GOT3 (cell line): ENCODE data around the gene PARP3.
A peak's percentile ranks its signal among the peaks of the same experiment; 100 is the strongest.
"Not testable (repeated sequence)": the region's sequence is repeated elsewhere in the genome, so short reads cannot be mapped to it uniquely, and the experiment has no call there.

Source experiments
- DNase-seq: peaks from one replicate; lab custom pipeline; 2025; ENCODE audit warnings: mixed read lengths; lab: John Stamatoyannopoulos, UW

Gene PARP3

DNA sequence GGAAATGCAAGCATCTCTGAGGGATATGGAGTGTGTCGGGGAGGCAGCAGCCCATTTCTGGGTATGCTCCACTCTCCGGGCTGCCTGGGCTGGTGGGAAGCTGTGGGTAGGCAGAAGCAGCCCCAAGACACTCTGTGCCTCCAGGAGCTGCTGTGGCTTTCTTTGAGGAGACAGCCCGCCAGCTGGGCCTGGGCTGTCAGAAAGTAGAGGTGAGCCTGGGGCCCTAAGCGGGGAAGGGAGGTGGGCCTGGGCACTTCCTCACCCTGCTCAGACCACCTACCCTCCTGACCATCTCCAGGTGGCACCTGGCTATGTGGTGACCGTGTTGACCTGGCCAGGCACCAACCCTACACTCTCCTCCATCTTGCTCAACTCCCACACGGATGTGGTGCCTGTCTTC, 42.9 kb downstream of the PARP3 start:
- no peak for DNase-seq

DNA sequence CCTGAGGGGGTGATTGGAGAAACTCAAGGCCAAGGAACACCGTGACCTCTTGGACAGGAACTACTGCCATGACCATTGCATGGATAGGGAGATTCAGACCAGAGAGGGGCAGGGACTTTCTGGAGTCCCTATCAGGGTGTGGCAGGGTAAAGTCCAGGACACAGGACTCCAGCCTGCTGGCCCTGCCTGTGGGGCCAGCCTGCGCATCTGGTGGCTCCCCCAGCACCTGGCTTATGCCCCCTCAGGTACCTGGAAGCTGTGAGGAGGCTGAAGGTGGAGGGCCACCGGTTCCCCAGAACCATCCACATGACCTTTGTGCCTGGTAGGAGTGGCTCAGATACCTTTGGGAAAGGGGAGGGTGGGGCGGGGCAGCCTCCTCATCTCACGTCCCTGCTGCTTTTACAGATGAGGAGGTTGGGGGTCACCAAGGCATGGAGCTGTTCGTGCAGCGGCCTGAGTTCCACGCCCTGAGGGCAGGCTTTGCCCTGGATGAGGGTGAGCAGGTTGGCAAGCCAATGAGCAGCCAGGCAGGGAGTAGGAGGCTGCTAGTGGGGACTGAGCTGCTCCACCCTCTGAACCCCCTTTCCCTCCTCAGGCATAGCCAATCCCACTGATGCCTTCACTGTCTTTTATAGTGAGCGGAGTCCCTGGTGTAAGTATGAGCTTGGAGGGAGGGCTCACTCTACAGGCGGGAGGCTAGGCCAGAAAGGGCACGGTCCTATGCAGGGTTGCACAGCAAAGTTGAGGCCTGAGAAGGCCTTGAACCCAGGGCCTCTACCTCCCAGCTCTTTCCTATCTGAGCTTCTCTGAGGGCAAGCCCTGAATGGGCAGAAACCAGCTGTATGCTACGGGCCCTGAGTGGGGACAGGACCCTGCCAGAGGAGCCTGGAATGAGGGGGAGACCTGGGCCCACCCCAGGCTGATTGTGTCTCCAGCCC, 44.1 kb downstream of the PARP3 start:
- no peak for DNase-seq

DNA sequence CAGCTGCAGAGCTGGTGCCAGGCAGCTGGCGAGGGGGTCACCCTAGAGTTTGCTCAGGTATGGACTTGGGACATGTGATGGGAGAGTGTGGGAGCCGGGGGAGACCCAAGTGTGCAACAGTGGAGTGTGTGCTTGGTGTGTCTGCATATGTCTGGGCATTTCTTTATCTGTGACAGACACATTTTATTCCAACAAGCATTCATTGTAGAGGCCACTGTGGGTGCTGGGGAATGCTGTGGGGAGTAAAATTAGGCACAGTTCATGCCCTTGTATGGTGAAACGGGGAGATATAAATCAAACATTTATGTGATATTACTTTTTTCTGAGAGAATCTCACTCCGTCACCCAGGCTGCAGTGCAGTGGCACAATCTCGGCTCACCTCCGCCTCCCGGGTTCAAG, 45.4 kb downstream of the PARP3 start:
- DNase-seq, result no peak

DNA sequence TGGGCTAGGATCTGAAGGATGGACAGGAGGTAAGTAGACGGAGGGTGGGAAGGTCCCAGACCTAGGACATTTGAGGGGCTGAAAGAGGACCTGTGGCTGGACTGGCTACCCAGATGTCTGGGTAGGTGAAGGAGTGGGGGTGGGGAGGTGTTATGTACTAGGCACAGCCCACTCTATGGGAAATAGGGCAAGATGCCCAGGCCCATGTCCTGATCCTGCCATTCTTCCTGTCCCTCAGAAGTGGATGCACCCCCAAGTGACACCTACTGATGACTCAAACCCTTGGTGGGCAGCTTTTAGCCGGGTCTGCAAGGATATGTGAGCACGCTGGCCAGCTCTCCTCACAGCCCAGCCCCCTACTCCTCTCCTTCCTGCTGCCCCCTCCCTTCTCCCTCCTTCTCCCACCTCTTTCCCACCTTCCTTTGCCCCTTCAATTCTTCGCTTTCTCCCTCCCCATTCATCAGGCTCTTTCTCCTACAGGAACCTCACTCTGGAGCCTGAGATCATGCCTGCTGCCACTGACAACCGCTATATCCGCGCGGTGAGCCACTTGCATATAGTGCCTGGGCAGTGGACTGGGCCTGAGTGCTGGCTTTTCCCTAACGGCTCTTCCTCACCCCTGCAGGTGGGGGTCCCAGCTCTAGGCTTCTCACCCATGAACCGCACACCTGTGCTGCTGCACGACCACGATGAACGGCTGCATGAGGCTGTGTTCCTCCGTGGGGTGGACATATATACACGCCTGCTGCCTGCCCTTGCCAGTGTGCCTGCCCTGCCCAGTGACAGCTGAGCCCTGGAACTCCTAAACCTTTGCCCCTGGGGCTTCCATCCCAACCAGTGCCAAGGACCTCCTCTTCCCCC, 46.4 kb downstream of the PARP3 start:
- DNase-seq, result no peak

DNA sequence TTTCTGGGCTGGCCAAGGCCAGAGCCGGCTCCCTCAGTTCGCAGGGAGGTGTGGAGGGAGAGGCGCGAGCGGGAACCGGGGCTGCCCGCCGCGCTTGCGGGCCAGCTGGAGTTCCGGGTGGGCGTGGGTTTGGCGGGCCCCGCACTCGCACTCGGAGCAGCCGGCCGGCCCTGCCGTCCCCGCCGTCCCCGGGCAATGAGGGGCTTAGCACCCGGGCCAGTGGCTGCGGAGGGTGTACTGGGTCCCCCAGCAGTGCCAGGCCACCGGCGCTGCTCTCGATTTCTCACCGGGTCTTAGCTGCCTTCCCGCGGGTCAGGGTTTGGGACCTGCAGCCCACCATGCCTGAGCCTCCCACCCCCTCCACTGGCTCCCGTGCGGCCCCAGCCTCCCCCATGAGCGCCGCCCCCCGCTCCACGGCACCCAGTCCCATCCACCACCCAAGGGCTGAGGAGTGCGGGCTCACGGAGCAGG, 48.4 kb downstream of the PARP3 start:
- not testable (repeated sequence) for DNase-seq

DNA sequence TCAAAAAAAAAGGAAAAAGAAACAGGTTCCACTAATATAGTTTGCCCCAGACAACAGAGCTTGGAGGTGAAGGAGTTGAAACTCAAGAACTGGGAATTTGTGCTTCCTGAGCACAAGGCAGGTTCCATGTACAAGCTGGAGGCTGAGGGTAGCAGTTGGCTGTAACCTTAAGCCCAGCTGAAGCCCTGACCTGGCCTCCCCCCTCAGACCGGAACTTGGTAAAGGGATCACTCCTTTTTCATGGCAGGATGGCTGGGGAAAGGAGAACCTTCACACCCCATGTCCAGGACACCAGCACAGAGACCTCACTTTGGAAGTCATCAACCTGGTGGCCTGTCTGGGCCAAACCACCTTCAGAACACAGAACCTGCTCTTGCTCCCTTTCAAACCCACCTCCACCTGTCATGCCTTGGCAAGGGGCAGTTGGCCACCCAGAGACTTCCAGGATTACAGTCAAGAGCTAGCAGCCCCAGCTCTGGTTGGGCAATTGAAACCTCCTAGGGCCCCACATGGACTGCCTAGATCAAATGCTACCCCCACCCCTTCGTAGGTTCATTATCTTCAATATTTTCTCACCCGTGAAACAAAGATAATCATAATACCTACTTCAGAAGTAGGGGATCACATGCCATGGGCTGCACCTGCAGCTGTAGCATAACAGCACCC, 50.0 kb downstream of the PARP3 start:
- DNase-seq, result no peak

DNA sequence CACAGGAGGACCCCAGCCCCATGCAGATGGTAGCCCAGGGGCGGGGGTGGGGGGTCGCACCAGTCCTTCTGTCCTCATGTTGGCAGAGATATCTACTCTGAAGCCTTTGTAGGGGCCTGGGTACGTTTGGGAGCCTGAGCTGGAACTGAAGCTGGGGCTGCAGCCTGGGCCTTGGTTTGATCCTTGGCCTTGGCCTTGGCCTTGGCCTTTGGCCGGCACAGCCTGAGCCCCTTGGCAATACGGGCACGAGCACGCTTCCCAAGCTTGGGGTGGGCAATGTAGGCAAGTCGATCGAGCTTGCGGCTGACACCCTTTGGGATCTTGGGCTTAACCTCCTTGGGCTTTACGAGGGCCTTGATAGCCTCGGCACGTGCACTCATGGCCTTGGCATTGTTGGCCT, 51.5 kb downstream of the PARP3 start:
- DNase-seq, result not testable (repeated sequence)

DNA sequence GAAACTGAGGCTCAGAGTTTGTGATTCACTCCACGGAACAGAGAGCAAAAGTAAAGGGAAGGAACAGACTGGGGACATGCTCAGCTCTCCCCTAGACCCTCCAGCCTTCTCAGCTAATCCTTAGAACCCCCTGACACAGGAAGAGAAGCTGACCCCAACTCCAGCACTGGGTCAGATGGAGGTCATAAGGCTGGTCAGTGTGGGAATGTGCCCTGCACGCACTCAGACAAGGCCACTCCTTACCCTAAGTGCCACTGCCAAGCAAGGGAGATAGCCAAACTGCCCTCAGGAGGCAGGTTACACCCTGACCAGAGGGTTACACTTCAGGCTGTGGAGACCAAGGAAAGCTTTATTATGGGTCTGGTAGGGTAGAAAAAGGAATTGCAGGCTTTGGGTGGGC, 52.4 kb downstream of the PARP3 start:
- no peak for DNase-seq

DNA sequence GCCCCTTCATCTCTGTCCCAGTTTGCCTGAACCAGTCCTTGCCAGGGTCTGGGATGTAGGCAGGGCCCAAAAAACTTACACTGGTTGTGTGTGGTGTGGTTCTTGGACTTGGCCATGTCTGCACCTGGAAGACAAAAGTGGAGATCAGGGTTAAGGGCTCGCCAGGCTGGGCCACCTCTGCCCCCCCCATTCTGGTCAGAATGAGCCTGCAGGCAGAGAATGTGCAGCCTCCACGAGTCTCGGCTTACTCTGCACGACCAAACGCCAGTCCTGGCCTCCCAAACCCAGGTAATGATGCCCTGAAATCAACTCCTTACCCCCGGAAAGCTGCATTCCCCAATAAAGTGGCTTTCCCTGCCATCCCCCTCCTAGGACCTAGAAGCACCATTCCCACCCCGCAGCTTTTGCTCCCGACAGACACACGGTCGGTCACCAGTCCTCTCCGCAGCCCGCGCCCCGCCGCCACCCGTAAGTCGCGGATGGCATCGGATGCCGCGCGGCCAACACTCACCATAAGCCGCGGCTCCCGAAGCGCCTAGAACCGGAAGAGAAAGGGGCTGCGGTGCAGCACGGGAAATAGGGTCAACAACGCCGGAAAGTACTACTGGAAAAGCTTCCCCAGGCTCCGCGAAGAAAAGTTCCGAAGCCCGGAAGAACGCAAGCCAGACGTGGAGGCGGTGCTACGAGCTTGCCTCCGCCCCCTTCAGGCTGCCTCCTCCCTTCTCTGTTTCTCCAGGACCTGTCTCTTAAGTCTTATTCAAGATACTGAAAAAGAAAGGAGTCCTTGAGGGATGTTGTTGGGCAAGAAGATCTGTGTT, 53.4 kb downstream of the PARP3 start, which contains the start of gene RPL29:
RPL29 (minus strand) TSS at position 550 of the 818 bp plus-strand sequence; CDS start at position 116, 434 bp downstream.
- DNase-seq, result peak; percentile 84

DNA sequence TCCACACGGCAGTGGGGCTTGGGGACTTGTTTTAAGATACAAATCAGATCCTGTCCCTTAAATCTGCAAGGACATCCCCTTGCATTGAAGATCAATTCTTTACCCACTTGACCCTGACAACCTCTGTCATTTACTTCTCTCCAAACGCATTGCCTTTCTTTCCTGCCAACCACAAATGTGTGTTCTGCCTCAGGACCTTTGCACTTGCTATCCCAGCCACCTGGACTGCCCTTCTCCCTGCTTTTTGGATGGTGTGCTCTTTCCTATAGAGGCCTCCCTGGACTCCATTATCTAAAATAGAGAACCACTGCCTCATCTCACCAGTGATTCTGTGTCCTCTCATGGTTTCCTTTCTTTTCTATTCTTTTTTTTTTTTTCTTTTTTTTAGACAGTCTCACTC, 55.0 kb downstream of the PARP3 start:
- DNase-seq, result no peak

DNA sequence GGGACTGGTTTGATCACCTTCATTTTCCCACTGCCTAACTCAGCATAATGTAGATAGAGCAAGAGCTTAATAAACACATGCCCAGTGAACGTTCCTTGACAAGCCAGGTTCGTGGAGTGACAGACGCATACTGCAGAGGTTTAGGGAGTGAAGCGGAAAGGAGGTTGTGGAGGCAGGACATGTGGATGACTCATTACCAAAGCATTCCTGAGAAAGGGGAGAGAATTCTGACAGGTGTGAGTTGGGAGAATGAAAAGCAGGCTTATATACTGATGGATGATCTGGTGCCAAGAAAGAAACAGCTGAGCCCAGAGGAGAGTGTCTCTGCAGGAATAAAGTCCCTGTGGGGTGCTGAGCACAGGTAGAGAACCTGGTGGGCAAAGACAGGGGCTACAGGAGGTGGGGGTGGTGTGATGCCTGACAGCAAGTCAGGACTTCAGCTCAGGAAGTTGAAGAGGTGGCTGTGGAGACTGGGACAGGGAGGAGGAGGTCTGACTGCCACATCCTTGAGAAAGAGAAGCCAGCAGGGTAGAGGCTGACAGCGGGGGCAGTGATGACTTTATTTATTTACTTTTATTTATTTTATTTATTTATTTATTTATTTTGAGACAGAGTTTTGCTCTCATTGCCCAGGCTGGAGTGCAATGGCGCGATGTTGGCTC, 55.9 kb downstream of the PARP3 start:
- DNase-seq, result no peak
